ENCODE measurements around the gene CHCHD6. TPM values are rescaled to one million over a fixed set of nuclear protein-coding genes. Genes with fewer than 3 reads are reported as not detected.

The CHCHD6 gene
- polyA plus RNA-seq (2013, experiment 1 of 2), result 38.4 TPM
- polyA plus RNA-seq (2013, experiment 2 of 2), result 38.2 TPM

DNA sequence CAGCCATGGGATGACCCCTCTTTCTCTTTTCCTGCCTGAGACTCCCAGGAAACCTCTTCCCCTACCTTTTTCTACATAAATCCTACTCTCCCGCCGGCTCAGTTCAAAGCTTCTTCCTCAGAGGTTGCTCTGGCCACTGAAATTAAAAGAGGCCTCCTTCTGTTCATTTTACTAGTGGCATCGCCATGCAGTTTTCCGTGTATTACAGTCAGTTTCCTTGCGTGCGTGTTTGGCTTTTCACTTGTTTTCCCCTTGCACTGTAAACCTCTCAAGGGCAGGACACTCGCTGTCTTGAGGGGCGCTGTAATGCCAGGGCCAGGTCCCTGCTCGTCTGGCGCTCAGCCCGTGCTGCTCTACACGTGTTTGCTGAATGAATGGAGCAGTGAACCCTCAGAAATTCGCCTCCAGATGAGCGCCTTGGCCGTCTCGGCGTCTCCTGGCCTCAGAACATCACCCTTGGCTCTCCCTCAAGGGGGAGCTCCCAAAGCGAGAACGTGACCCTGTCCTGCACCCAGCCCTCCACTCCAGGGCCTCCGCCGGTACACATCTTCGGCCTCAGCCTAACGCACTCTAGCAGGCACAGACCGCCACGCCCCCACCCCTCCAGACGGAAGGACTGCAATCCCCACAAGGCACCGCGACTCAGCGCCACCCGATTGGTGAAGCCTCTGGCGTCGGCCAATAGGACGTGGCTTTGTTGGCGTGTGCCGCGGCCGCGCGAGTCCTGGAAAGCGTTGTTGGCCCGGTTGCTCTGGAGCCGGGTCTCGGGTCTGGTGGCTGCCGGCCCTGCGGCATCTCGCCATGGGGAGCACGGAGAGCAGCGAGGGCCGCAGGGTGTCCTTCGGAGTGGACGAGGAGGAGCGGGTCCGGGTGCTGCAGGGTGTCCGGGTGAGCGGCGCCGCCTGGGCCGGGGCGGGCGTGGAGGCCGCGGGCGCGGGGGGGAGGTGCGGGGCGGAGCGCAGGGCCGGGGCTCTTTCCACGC is at the start of gene CHCHD6:
CHCHD6 (plus strand) TSS at position 729 of the 982 bp plus-strand sequence; CDS start at position 802, 73 bp downstream.
- Histone ChIP-seq H3K18ac (ENCODE audit: low read length) (peak within 1 kb of the TSS; percentile 90), H3K4me1 (ENCODE audit: control insufficient read depth in 2 of 2, insufficient read depth in 1 of 2, low read depth in 1 of 2, low read length in 2 of 2) (peaks cover 5 to 10% of the 10 kb centered on the region in 2 donors), H3K23ac (ENCODE audit: low read depth, low read length, poor library complexity) (peak within 1 kb of the TSS; percentile 6), H3K27me3 (ENCODE audit: control insufficient read depth in 3 of 3, insufficient read depth in 3 of 3, low read depth in 1 of 3, low read length in 3 of 3) (peaks cover 0 to 16% (median 3%) of the 10 kb centered on the region in 3 experiments), H2BK12ac (ENCODE audit: low read length) (no peak within 1 kb of the TSS), H3K9me3 (replicated peaks in 1 of 2; ENCODE audit: control insufficient read depth in 2 of 2, insufficient read depth in 1 of 2, low read depth in 1 of 2, low read length in 2 of 2) (peaks cover 0 to 4% of the 10 kb centered on the region in 2 donors), H3K14ac (ENCODE audit: low read length) (peak within 1 kb of the TSS; percentile 1), H2AK5ac (ENCODE audit: low read depth, low read length) (peak within 1 kb of the TSS; percentile 10), H2BK15ac (ENCODE audit: low read length) (peak within 1 kb of the TSS; percentile 35), H3K36me3 (replicated peaks in 1 of 2; ENCODE audit: control insufficient read depth in 2 of 2, insufficient read depth in 2 of 2, low read length in 2 of 2) (peaks cover 0 to 9% of the 10 kb centered on the region in 2 donors), H2BK120ac (ENCODE audit: low read depth, low read length) (peak within 1 kb of the TSS; percentile 14), H4K91ac (ENCODE audit: low read depth, low read length, poor library complexity) (no peak within 1 kb of the TSS), H2BK5ac (ENCODE audit: low read length) (no peak within 1 kb of the TSS), H3K4me3 (ENCODE audit: low read length in 2 of 2) (peak within 1 kb of the TSS; percentile 83 to 94), H3K79me1 (ENCODE audit: low read depth, low read length) (peaks cover 8% of the 10 kb centered on the region), H2AFZ (ENCODE audit: low read length) (peak within 1 kb of the TSS; percentile 97), H3K27ac (replicated peaks; ENCODE audit: low read length) (no peak within 1 kb of the TSS), H3K9ac (ENCODE audit: low read depth, low read length, poor library complexity) (peak within 1 kb of the TSS; percentile 95), H3K4ac (ENCODE audit: low read length) (no peak within 1 kb of the TSS), H4K8ac (ENCODE audit: low read depth, low read length) (no peak within 1 kb of the TSS), H3K4me2 (ENCODE audit: insufficient read depth, low read length, poor library complexity, severe bottlenecking) (peak within 1 kb of the TSS; percentile 95)
- WGBS, 2 donors (ENCODE audit: extremely low coverage in 2 of 2, insufficient read length in 2 of 2, insufficient replicate concordance in 1 of 2), result no CpG with 5 or more reads among the region's 69 CpGs
- DNase-seq (ENCODE audit: low spot score), result peak; percentile 97

GRCh38 chr3:126654571-126655383 is 49.3 kb upstream of the CHCHD6 start, which contains the start of gene TXNRD3:
Gene TXNRD3 (minus strand): TSS chr3:126655124.
- H3K4me3 ChIP-seq (ENCODE audit: low read length in 2 of 2), result peak within 1 kb of the TSS; percentile 53 to 85
- H4K8ac ChIP-seq (ENCODE audit: low read depth, low read length), result no peak within 1 kb of the TSS
- no peaks in the 10 kb centered on the region for H3K4me1 ChIP-seq (ENCODE audit: control insufficient read depth in 2 of 2, insufficient read depth in 1 of 2, low read depth in 1 of 2, low read length in 2 of 2)
- H2AK5ac ChIP-seq (ENCODE audit: low read depth, low read length), result no peak within 1 kb of the TSS
- H2BK15ac ChIP-seq (ENCODE audit: low read length), result peak within 1 kb of the TSS; percentile 33
- H2BK120ac ChIP-seq (ENCODE audit: low read depth, low read length), result no peak within 1 kb of the TSS
- H3K18ac ChIP-seq (ENCODE audit: low read length), result peak within 1 kb of the TSS; percentile 94
- H3K27me3 ChIP-seq (ENCODE audit: control insufficient read depth in 3 of 3, insufficient read depth in 3 of 3, low read depth in 1 of 3, low read length in 3 of 3), result peaks cover 0 to 6% (median 2%) of the 10 kb centered on the region in 3 experiments
- H3K9me3 ChIP-seq (replicated peaks in 1 of 2; ENCODE audit: control insufficient read depth in 2 of 2, insufficient read depth in 1 of 2, low read depth in 1 of 2, low read length in 2 of 2), result peaks cover 2% of the 10 kb centered on the region in 2 donors
- WGBS, 2 donors (ENCODE audit: extremely low coverage in 2 of 2, insufficient read length in 2 of 2, insufficient replicate concordance in 1 of 2), result no CpG with 5 or more reads among the region's 102 CpGs
- no peak within 1 kb of the TSS for H3K4ac ChIP-seq (ENCODE audit: low read length)
- H4K91ac ChIP-seq (ENCODE audit: low read depth, low read length, poor library complexity), result no peak within 1 kb of the TSS
- no peak within 1 kb of the TSS for H2BK12ac ChIP-seq (ENCODE audit: low read length)
- no peak within 1 kb of the TSS for H3K14ac ChIP-seq (ENCODE audit: low read length)
- H3K23ac ChIP-seq (ENCODE audit: low read depth, low read length, poor library complexity), result peak within 1 kb of the TSS; percentile 78
- peak within 1 kb of the TSS; percentile 97 for H2AFZ ChIP-seq (ENCODE audit: low read length)
- peak within 1 kb of the TSS; percentile 87 for H3K9ac ChIP-seq (ENCODE audit: low read depth, low read length, poor library complexity)
- H3K27ac ChIP-seq (replicated peaks; ENCODE audit: low read length), result no peak within 1 kb of the TSS
- no peak within 1 kb of the TSS for H2BK5ac ChIP-seq (ENCODE audit: low read length)
- peak; percentile 48 for DNase-seq (ENCODE audit: low spot score)
- no peaks in the 10 kb centered on the region for H3K36me3 ChIP-seq (replicated peaks in 1 of 2; ENCODE audit: control insufficient read depth in 2 of 2, insufficient read depth in 2 of 2, low read length in 2 of 2)
- no peaks in the 10 kb centered on the region for H3K79me1 ChIP-seq (ENCODE audit: low read depth, low read length)
- H3K4me2 ChIP-seq (ENCODE audit: insufficient read depth, low read length, poor library complexity, severe bottlenecking), result peak within 1 kb of the TSS; percentile 84

- no peak overlapping the region for H4K91ac ChIP-seq (ENCODE audit: low read depth, low read length, poor library complexity)
- no peak overlapping the region for H2BK12ac ChIP-seq (ENCODE audit: low read length)
- no peak overlapping the region for H3K14ac ChIP-seq (ENCODE audit: low read length)
- no peak overlapping the region for H2BK15ac ChIP-seq (ENCODE audit: low read length)
- peaks cover 0 to 8% (median 6%) of the 10 kb centered on the region in 3 experiments for H3K27me3 ChIP-seq (ENCODE audit: control insufficient read depth in 3 of 3, insufficient read depth in 3 of 3, low read depth in 1 of 3, low read length in 3 of 3)
- peaks cover 2 to 9% of the 10 kb centered on the region in 2 donors for H3K9me3 ChIP-seq (replicated peaks in 1 of 2; ENCODE audit: control insufficient read depth in 2 of 2, insufficient read depth in 1 of 2, low read depth in 1 of 2, low read length in 2 of 2)
- H3K4me1 ChIP-seq (ENCODE audit: control insufficient read depth in 2 of 2, insufficient read depth in 1 of 2, low read depth in 1 of 2, low read length in 2 of 2), result peaks cover 0 to 2% of the 10 kb centered on the region in 2 donors
- no peak overlapping the region for H2AK5ac ChIP-seq (ENCODE audit: low read depth, low read length)
- H3K4me3 ChIP-seq (ENCODE audit: low read length in 2 of 2), result no peak overlapping the region
- no peak overlapping the region for H2BK5ac ChIP-seq (ENCODE audit: low read length)
- no peak overlapping the region for H2BK120ac ChIP-seq (ENCODE audit: low read depth, low read length)
- H3K9ac ChIP-seq (ENCODE audit: low read depth, low read length, poor library complexity), result no peak overlapping the region
- no peak overlapping the region for H3K4ac ChIP-seq (ENCODE audit: low read length)
- no peaks in the 10 kb centered on the region for H3K36me3 ChIP-seq (replicated peaks in 1 of 2; ENCODE audit: control insufficient read depth in 2 of 2, insufficient read depth in 2 of 2, low read length in 2 of 2)
- DNase-seq (ENCODE audit: low spot score), result no peak
- no peaks in the 10 kb centered on the region for H3K79me1 ChIP-seq (ENCODE audit: low read depth, low read length)
- H3K23ac ChIP-seq (ENCODE audit: low read depth, low read length, poor library complexity), result no peak overlapping the region
- H4K8ac ChIP-seq (ENCODE audit: low read depth, low read length), result no peak overlapping the region
- no peak overlapping the region for H3K4me2 ChIP-seq (ENCODE audit: insufficient read depth, low read length, poor library complexity, severe bottlenecking)
- no peak overlapping the region for H3K18ac ChIP-seq (ENCODE audit: low read length)
- WGBS, 2 donors (ENCODE audit: extremely low coverage in 2 of 2, insufficient read length in 2 of 2, insufficient replicate concordance in 1 of 2), result no CpG with 5 or more reads among the region's 11 CpGs
- H2AFZ ChIP-seq (ENCODE audit: low read length), result no peak overlapping the region
- H3K27ac ChIP-seq (replicated peaks; ENCODE audit: low read length), result no peak overlapping the region
These were observed 48.2 kb upstream of the CHCHD6 start for GRCh38 chr3:126655887-126656286.
